Renal cortical epithelial cell (primary cell): ENCODE results near the gene NEDD4. TPM values are rescaled to one million over a fixed set of nuclear protein-coding genes. Genes with fewer than 3 reads are reported as not detected.
"Not testable (repeated sequence)": the region's sequence is repeated elsewhere in the genome, so short reads cannot be mapped to it uniquely, and the experiment has no call there.

Experiments
- DNase-seq: peaks from one replicate; pipeline ENCODE4 v3.0.0-alpha.2; 2011; ENCODE audit warnings: low read depth
- total RNA-seq: library from RNA; depleted of rRNA; stranded (reverse); fragments of >200 nt; gene quantifications from 2 replicates; pipeline ENCODE4 v1.2.3, GENCODE V29; 2014

Gene NEDD4
- total RNA-seq, 1 donor from 2014 or later = 26.6 TPM

- peak; percentile 45 for DNase-seq
Measured at GRCh38 chr15:55954862-55955605, 38.4 kb downstream of the NEDD4 start.

- peak; percentile 62 for DNase-seq
Measured at GRCh38 chr15:55952501-55953274, 40.7 kb downstream of the NEDD4 start.

GRCh38 chr15:55944606-55945005 is 48.8 kb downstream of the NEDD4 start:
- DNase-seq = not testable (repeated sequence)

- DNase-seq = no peak
Measured at GRCh38 chr15:55942332-55942731, 51.1 kb downstream of the NEDD4 start.

- DNase-seq = no peak
Measured at GRCh38 chr15:55937040-55937439, 56.4 kb downstream of the NEDD4 start.

GRCh38 chr15:55928955-55929354 is 64.5 kb downstream of the NEDD4 start:
- no peak for DNase-seq

- DNase-seq = no peak
Measured at GRCh38 chr15:55921744-55922143, 71.7 kb downstream of the NEDD4 start.

GRCh38 chr15:55917881-55918296 is 75.5 kb downstream of the NEDD4 start:
- peak; percentile 84 for DNase-seq

GRCh38 chr15:55916666-55917409 is 76.6 kb downstream of the NEDD4 start:
- DNase-seq = peak; percentile 91

GRCh38 chr15:55915876-55916567 is 77.4 kb downstream of the NEDD4 start:
- DNase-seq = peak; percentile 10

- DNase-seq = no peak
Measured at GRCh38 chr15:55915221-55915620, 78.2 kb downstream of the NEDD4 start.

GRCh38 chr15:55914446-55914845 is 79.0 kb downstream of the NEDD4 start:
- no peak for DNase-seq

- no peak for DNase-seq
Measured at GRCh38 chr15:55912982-55913381, 80.4 kb downstream of the NEDD4 start.

GRCh38 chr15:55909036-55909811 is 84.2 kb downstream of the NEDD4 start:
- DNase-seq = peak; percentile 62

- DNase-seq = peak; percentile 97
Measured at GRCh38 chr15:55907797-55908196, 85.6 kb downstream of the NEDD4 start.

GRCh38 chr15:55902981-55903380 is 90.4 kb downstream of the NEDD4 start:
- DNase-seq = no peak

GRCh38 chr15:55900019-55900418 is 93.4 kb downstream of the NEDD4 start:
- DNase-seq = no peak

GRCh38 chr15:55899537-55899936 is 93.9 kb downstream of the NEDD4 start:
- no peak for DNase-seq

GRCh38 chr15:55897560-55898336 is 95.7 kb downstream of the NEDD4 start:
- DNase-seq = peak; percentile 57

- DNase-seq = no peak
Measured at GRCh38 chr15:55894399-55894965, 98.9 kb downstream of the NEDD4 start.
